GM15510 (cell line): Measurements from ENCODE around the gene CDK5RAP1.

Source experiments
- POLR2A ChIP-seq: IDR thresholded peaks from 3 replicates; pipeline ENCODE4 v1.6.1; 2011; ENCODE audit warnings: borderline replicate concordance; ENCODE audit not compliant: insufficient read length; ENCODE audit errors: extremely low read depth

Gene CDK5RAP1

DNA sequence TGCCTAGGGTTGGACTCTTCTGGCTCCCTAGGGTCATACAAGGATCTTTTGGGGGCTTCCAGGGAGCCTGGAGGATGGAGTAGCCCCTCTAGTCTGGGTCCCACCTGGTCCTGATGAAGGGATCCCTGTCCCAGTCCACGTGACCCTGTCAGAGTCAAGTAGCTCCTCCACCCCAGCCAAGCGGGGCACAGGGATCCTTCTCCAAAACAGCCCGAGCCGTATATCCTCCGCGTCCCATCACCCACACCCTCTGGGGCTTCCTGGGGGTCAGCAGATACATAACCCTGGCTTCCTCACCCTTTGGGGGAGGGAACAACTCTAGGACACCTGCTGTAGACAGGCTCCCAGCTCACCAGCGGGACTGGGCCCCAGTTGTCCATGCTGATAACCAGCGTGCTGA, 90.3 kb downstream of the CDK5RAP1 start:
- no peak for TF ChIP-seq POLR2A

- TF ChIP-seq POLR2A, result no peak
Measured at GRCh38 chr20:33310327-33310899, 90.9 kb downstream of the CDK5RAP1 start.

DNA sequence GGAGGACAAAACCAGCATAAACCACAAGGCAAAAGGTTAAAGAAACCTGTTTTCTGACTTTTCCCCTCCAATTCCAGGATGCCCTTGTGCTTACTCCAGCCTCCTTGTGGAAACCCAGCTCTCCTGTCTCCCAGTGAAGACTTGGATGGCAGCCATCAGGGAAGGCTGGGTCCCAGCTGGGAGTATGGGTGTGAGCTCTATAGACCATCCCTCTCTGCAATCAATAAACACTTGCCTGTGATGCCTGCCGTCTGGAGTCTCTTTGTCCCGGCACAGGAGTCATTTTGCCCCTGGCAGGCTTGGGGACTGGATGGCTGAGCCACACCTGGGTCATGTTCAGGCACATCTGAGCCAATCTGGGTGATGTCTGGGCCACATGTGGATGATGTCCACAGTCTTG, 91.7 kb downstream of the CDK5RAP1 start:
- no peak for TF ChIP-seq POLR2A
